ENCODE data around the gene COL4A2.

Gene COL4A2

GRCh38 chr13:110557610-110558305 lies 250.7 kb downstream of the COL4A2 start:
- no peak for DNase-seq (ENCODE audit: low read depth, low spot score)

- no peak for DNase-seq (ENCODE audit: low read depth, low spot score)
Observed at GRCh38 chr13:110559429-110559943, 252.4 kb downstream of the COL4A2 start.

GRCh38 chr13:110559986-110560385 lies 252.9 kb downstream of the COL4A2 start:
- DNase-seq (ENCODE audit: low read depth, low spot score), result no peak

GRCh38 chr13:110560601-110561343 lies 253.7 kb downstream of the COL4A2 start:
- DNase-seq (ENCODE audit: low read depth, low spot score), result no peak

GRCh38 chr13:110561344-110562035 lies 254.4 kb downstream of the COL4A2 start, which contains the start of gene RAB20:
TSS of gene RAB20 (minus strand) at chr13:110561722. CDS start at chr13:110561519, 203 bp downstream.
- DNase-seq (ENCODE audit: low read depth, low spot score), result no peak

- no peak for DNase-seq (ENCODE audit: low read depth, low spot score)
Observed at GRCh38 chr13:110562036-110562597, 255.0 kb downstream of the COL4A2 start.

All from smooth muscle cell of the brain vasculature (primary cell).